Lung (tissue), 12 donors: Measurements from ENCODE around the gene RAPGEF1. TPM values are rescaled to one million over a fixed set of nuclear protein-coding genes. Genes with fewer than 3 reads are reported as not detected.

Source experiments
- ATAC-seq: fragments of 200-7000 bp; cut with Tn5 transposase; one replicate; pipeline ENCODE4 v1.9.1; 2020; ENCODE audit warnings: moderate number of reproducible peaks; ENCODE audit not compliant: insufficient read depth, low FRiP score
- DNase-seq, 3 donors: peaks; one replicate each; pipeline ENCODE4 v3.0.0-alpha.2; 2013 to 2017
- H3K27ac ChIP-seq, 2 donors: one replicate each; pipeline ENCODE4 v1.5.1; 2013; ENCODE audit warnings: mild to moderate bottlenecking in 2 of 2, moderate library complexity in 2 of 2, control low read depth in 1 of 2, inconsistent platforms in 1 of 2, low read depth in 1 of 2, low read length in 1 of 2
- H3K27me3 ChIP-seq, 3 donors: one replicate each; pipeline ENCODE4 v1.5.1; 2013; ENCODE audit warnings: low read length in 2 of 3; ENCODE audit not compliant: control insufficient read depth in 3 of 3, insufficient read depth in 3 of 3
- H3K36me3 ChIP-seq, 4 donors: one replicate each; pipeline ENCODE4 v1.5.1; 2013; ENCODE audit warnings: low read length in 4 of 4, mild to moderate bottlenecking in 1 of 4, moderate library complexity in 1 of 4; ENCODE audit not compliant: control insufficient read depth in 4 of 4, insufficient read depth in 4 of 4
- H3K4me1 ChIP-seq, 5 donors: one replicate each; pipeline ENCODE4 v1.5.1; 2013; ENCODE audit warnings: low read length in 5 of 5, mild to moderate bottlenecking in 2 of 5, moderate library complexity in 1 of 5; ENCODE audit not compliant: control insufficient read depth in 5 of 5, insufficient read depth in 5 of 5
- H3K4me3 ChIP-seq: one replicate; pipeline ENCODE4 v1.5.1; 2013; ENCODE audit warnings: mild to moderate bottlenecking, control low read depth, moderate library complexity
- H3K9ac ChIP-seq, 2 donors: one replicate each; pipeline ENCODE4 v1.5.1; 2013; ENCODE audit warnings: low read length in 2 of 2, control low read depth in 1 of 2; ENCODE audit not compliant: insufficient read depth in 1 of 2
- H3K9me3 ChIP-seq, 4 donors: one replicate each; pipeline ENCODE4 v1.5.1; 2013; ENCODE audit warnings: low read length in 3 of 4, mild to moderate bottlenecking in 1 of 4, moderate library complexity in 1 of 4; ENCODE audit not compliant: control insufficient read depth in 4 of 4, insufficient read depth in 3 of 4
- CTCF ChIP-seq: IDR thresholded peaks from 2 replicates; pipeline ENCODE4 v1.5.1; 2012; ENCODE audit warnings: mild to moderate bottlenecking; ENCODE audit errors: control extremely low read depth, extremely low read depth
- WGBS, 2 donors: extraction: QIAGEN DNeasy Blood & Tissue Kit; methylation state at CpG; one replicate each; pipeline ENCODE4 v1.1.7; 2013; 5-methylcytosine and 5-hydroxymethylcytosine counted together
- polyA plus RNA-seq, 2 donors: library from polyadenylated mRNA; stranded (reverse); fragments of 200-250 nt; gene quantifications; one replicate each; pipeline ENCODE4 v1.2.1, GENCODE V29; 2013
- total RNA-seq, 2 donors: library from RNA; depleted of rRNA in 1 of 2; stranded (reverse); fragments of >200 nt in 1 of 2; gene quantifications; one replicate each; pipeline ENCODE4 v1.2.1, GENCODE V29; 2014 to 2021
- donor health status: control.
- donor health status: control.
- donor health status: Bipolar disorder and iron deficiency.
- donor health status: healthy.
- donor health status: DM: yes; HTN: yes; CAD: no.

The RAPGEF1 gene
- total and polyA plus RNA-seq, 4 donors: 38.9 to 134 (median 55.1) TPM

GRCh38 chr9:131724683-131725082 is 15.2 kb downstream of the RAPGEF1 start:
- Histone ChIP-seq H3K4me3 (no peak overlapping the region), H3K4me1 (peaks cover 2 to 28% (median 22%) of the 10 kb centered on the region in 5 donors), H3K9ac (no peak overlapping the region), H3K36me3 (peaks cover 0 to 4% (median 1%) of the 10 kb centered on the region in 4 donors), H3K27me3 (no peaks in the 10 kb centered on the region), H3K27ac (no peak overlapping the region), H3K9me3 (no peaks in the 10 kb centered on the region)
- no peak for DNase-seq
- ATAC-seq: no peak
- no peak for TF ChIP-seq CTCF
- WGBS, 2 donors: 49 to 64% methylated on average over 2 of the region's 2 CpGs

- TF ChIP-seq CTCF: no peak
- ATAC-seq: no peak
Observed at GRCh38 chr9:131723632-131724031, 16.2 kb downstream of the RAPGEF1 start.

GRCh38 chr9:131722255-131722654 is 17.6 kb downstream of the RAPGEF1 start:
- H3K4me3 ChIP-seq: no peak overlapping the region
- ATAC-seq: no peak
- H3K4me1 ChIP-seq: peaks cover 0 to 27% (median 6%) of the 10 kb centered on the region in 5 donors
- TF ChIP-seq CTCF: no peak
- 70% methylated on average over 8 of the region's 8 CpGs for WGBS, 2 donors
- H3K36me3 ChIP-seq: peaks cover 0 to 4% (median 1%) of the 10 kb centered on the region in 4 donors
- H3K27ac ChIP-seq: no peak overlapping the region
- peak; percentile 87 to 92 (median 92) for DNase-seq
- no peaks in the 10 kb centered on the region for H3K27me3 ChIP-seq
- no peak overlapping the region for H3K9ac ChIP-seq
- H3K9me3 ChIP-seq: no peaks in the 10 kb centered on the region

More at GRCh38 chr9:131723632-131724031, 16.2 kb downstream of the RAPGEF1 start:
- no peaks in the 10 kb centered on the region for H3K9me3 ChIP-seq
- 74 to 81% methylated on average over 5 of the region's 5 CpGs for WGBS, 2 donors
- peaks cover 0 to 4% (median 1%) of the 10 kb centered on the region in 4 donors for H3K36me3 ChIP-seq
- peaks cover 5 to 33% (median 15%) of the 10 kb centered on the region in 5 donors for H3K4me1 ChIP-seq
- H3K27ac ChIP-seq: no peak overlapping the region
- no peak overlapping the region for H3K9ac ChIP-seq
- no peaks in the 10 kb centered on the region for H3K27me3 ChIP-seq
- no peak overlapping the region for H3K4me3 ChIP-seq
- DNase-seq: no peak

GRCh38 chr9:131721076-131721475 is 18.8 kb downstream of the RAPGEF1 start:
- Histone ChIP-seq H3K9me3 (peaks cover 0 to 5% (median 0%) of the 10 kb centered on the region in 4 donors), H3K27me3 (no peaks in the 10 kb centered on the region), H3K9ac (no peak overlapping the region), H3K27ac (no peak overlapping the region), H3K36me3 (peaks cover 0 to 4% (median 3%) of the 10 kb centered on the region in 4 donors), H3K4me1 (peaks cover 0 to 30% (median 12%) of the 10 kb centered on the region in 5 donors), H3K4me3 (no peak overlapping the region)
- DNase-seq: no peak
- 96 to 97% methylated on average over 13 of the region's 13 CpGs for WGBS, 2 donors
- no peak for ATAC-seq
- TF ChIP-seq CTCF: no peak
